CD8-positive, alpha-beta memory T cell (primary cell): ENCODE measurements around the gene SPTBN4. TPM values are rescaled to one million over a fixed set of nuclear protein-coding genes. Genes with fewer than 3 reads are reported as not detected.

Source experiments
- CTCF ChIA-PET: fragments of 350-600 bp; sonication (Branson Sonifier 250); formaldehyde crosslinking; loops from one replicate; lab custom pipeline; 2021; ENCODE audit warnings: antibody characterized with exemption; lab: Charles Lee
- POLR2A ChIA-PET: fragments of 350-600 bp; sonication (Branson Sonifier 250); formaldehyde crosslinking; loops from one replicate; lab custom pipeline; 2021; ENCODE audit warnings: antibody characterized with exemption; lab: Charles Lee
- DNase-seq, 5 donors: peaks; one replicate each; pipeline versions ENCODE4 v3.0.0 to v3.0.0-alpha.2; 2020 to 2022; ENCODE audit warnings: mixed read lengths in 1 of 5
- H3K27ac ChIP-seq: one replicate; pipeline ENCODE4 v1.7.0; 2013; ENCODE audit warnings: low read depth, mild to moderate bottlenecking, low read length, moderate library complexity
- H3K27me3 ChIP-seq: 2 replicates; pipeline ENCODE4 v1.7.0; 2013; ENCODE audit warnings: low read length, mild to moderate bottlenecking; ENCODE audit not compliant: insufficient read depth, poor library complexity, severe bottlenecking
- H3K36me3 ChIP-seq: 2 replicates; pipeline ENCODE4 v1.7.0; 2013; ENCODE audit warnings: mild to moderate bottlenecking, low read length, moderate library complexity; ENCODE audit not compliant: insufficient read depth
- H3K4me1 ChIP-seq: 2 replicates; pipeline ENCODE4 v1.7.0; 2013; ENCODE audit warnings: mild to moderate bottlenecking, low read length, moderate library complexity; ENCODE audit not compliant: insufficient read depth
- H3K4me3 ChIP-seq: 2 replicates; pipeline ENCODE4 v1.7.0; 2013; ENCODE audit warnings: mild to moderate bottlenecking, low read length
- H3K9me3 ChIP-seq: 2 replicates; pipeline ENCODE4 v1.7.0; 2013; ENCODE audit warnings: mild to moderate bottlenecking, low read length
- H3K27ac Mint-ChIP-seq, 8 donors: one replicate each; pipeline ENCODE4 v1.8.0; 2020 to 2021; ENCODE audit warnings: mixed read lengths in 8 of 8, mild to moderate bottlenecking in 6 of 8, inconsistent platforms in 3 of 8, moderate library complexity in 3 of 8
- H3K27me3 Mint-ChIP-seq, 2 donors: one replicate each; pipeline ENCODE4 v1.8.0; 2020 to 2021; ENCODE audit warnings: mixed read lengths in 2 of 2, mild to moderate bottlenecking in 1 of 2, moderate library complexity in 1 of 2
- H3K36me3 Mint-ChIP-seq, 3 donors: one replicate each; pipeline ENCODE4 v1.8.0; 2020 to 2021; ENCODE audit warnings: mixed read lengths in 3 of 3, inconsistent platforms in 1 of 3, mild to moderate bottlenecking in 1 of 3
- H3K4me1 Mint-ChIP-seq, 3 donors: one replicate each; pipeline ENCODE4 v1.8.0; 2020 to 2021; ENCODE audit warnings: mixed read lengths in 3 of 3, inconsistent platforms in 1 of 3, mild to moderate bottlenecking in 1 of 3
- H3K4me3 Mint-ChIP-seq, 7 donors: one replicate each; pipeline ENCODE4 v1.8.0; 2020 to 2021; ENCODE audit warnings: mixed read lengths in 7 of 7, mild to moderate bottlenecking in 6 of 7, moderate library complexity in 4 of 7, inconsistent platforms in 2 of 7
- H3K9me3 Mint-ChIP-seq, 5 donors: one replicate each; pipeline ENCODE4 v1.8.0; 2020 to 2022; ENCODE audit warnings: mixed read lengths in 5 of 5, mild to moderate bottlenecking in 3 of 5, moderate library complexity in 2 of 5, inconsistent platforms in 1 of 5
- polyA plus RNA-seq: library from polyadenylated mRNA; unstranded; fragments of 300-500 nt; fragmentation: Illumina TruSeq; gene quantifications from one replicate; pipeline ENCODE4 v1.2.3, GENCODE V29; 2021
- total RNA-seq, 2 experiments: library from RNA; stranded (reverse); gene quantifications; one replicate each; pipeline ENCODE4 v1.2.3, GENCODE V29; 2021

The SPTBN4 gene
- total and polyA plus RNA-seq, 3 experiments from 2014 or later: 0.49 to 1.2 TPM; not detected in 1

GRCh38 chr19:40608240-40608621, 141.4 kb downstream of the SPTBN4 start:
- POLR2A ChIA-PET: no interaction called here
- Mint-ChIP-seq H3K4me3 (peak overlapping the region in 5 of 7 donors; percentile 1 to 85 (median 30)), H3K4me1 (peaks cover 56 to 94% (median 68%) of the 10 kb centered on the region in 3 donors), H3K27ac (peak overlapping the region in 5 of 8 donors; percentile 33 to 89 (median 87)), H3K27me3 (peaks cover 0 to 1% of the 10 kb centered on the region in 2 donors), H3K9me3 (no peaks in the 10 kb centered on the region), H3K36me3 (peaks cover 0 to 3% (median 0%) of the 10 kb centered on the region in 3 donors)
- CTCF ChIA-PET: interaction anchor here (0.6 to 10.1 kb wide), 2 partner anchors 27 to 31 kb away, joined by 3 to 98 read pairs; no protein-coding TSS in a partner anchor
- H3K27me3 ChIP-seq: no peaks in the 10 kb centered on the region
- no peaks in the 10 kb centered on the region for H3K9me3 ChIP-seq
- H3K4me1 ChIP-seq: peaks cover 68% of the 10 kb centered on the region
- no peaks in the 10 kb centered on the region for H3K36me3 ChIP-seq
- no peak overlapping the region for H3K27ac ChIP-seq
- H3K4me3 ChIP-seq: no peak overlapping the region
- DNase-seq: peak in 1 of 5 donors; percentile 48

GRCh38 chr19:40608957-40609356, 142.2 kb downstream of the SPTBN4 start:
- POLR2A ChIA-PET: interaction anchor here (1.3 to 1.8 kb wide), 2 partner anchors 169 to 655 kb away, joined by 6 to 9 read pairs; partner anchors contain the start of genes HNRNPUL1 and RAB4B
- peak overlapping the region; percentile 70 to 92 (median 83) for H3K4me3 Mint-ChIP-seq
- H3K4me3 ChIP-seq: peak overlapping the region; percentile 61

GRCh38 chr19:40609561-40610395, 143.0 kb downstream of the SPTBN4 start:
- Histone ChIP-seq H3K4me3 (peak overlapping the region; percentile 61), H3K4me1 (peaks cover 61% of the 10 kb centered on the region), H3K27ac (peak overlapping the region; percentile 74), H3K9me3 (no peaks in the 10 kb centered on the region), H3K27me3 (no peaks in the 10 kb centered on the region), H3K36me3 (no peaks in the 10 kb centered on the region)
- Mint-ChIP-seq H3K9me3 (no peaks in the 10 kb centered on the region), H3K36me3 (peaks cover 0 to 7% (median 0%) of the 10 kb centered on the region in 3 donors), H3K4me3 (peak overlapping the region; percentile 70 to 92 (median 83)), H3K4me1 (peaks cover 54 to 94% (median 61%) of the 10 kb centered on the region in 3 donors), H3K27ac (peak overlapping the region; percentile 64 to 99 (median 96)), H3K27me3 (no peaks in the 10 kb centered on the region)
- POLR2A ChIA-PET: interaction anchor here (0.6 to 1.8 kb wide), 6 partner anchors 10 to 1189 kb away, joined by 5 to 9 read pairs (median 6); partner anchors contain the start of genes HNRNPUL1 and RAB4B
- peak; percentile 72 to 85 (median 81) for DNase-seq
- CTCF ChIA-PET: interaction anchor here (0.8 to 1.8 kb wide), 7 partner anchors 9 to 168 kb away, joined by 3 to 8 read pairs (median 5); partner anchors contain the start of genes LTBP4 and RAB4B

More at GRCh38 chr19:40608957-40609356, 142.2 kb downstream of the SPTBN4 start:
- DNase-seq: peak in 1 of 5 donors; percentile 8
- Mint-ChIP-seq H3K4me1 (peaks cover 53 to 94% (median 66%) of the 10 kb centered on the region in 3 donors), H3K9me3 (no peaks in the 10 kb centered on the region), H3K27me3 (peaks cover 0 to 1% of the 10 kb centered on the region in 2 donors), H3K36me3 (peaks cover 0 to 5% (median 0%) of the 10 kb centered on the region in 3 donors), H3K27ac (peak overlapping the region; percentile 64 to 99 (median 96))
- no peaks in the 10 kb centered on the region for H3K27me3 ChIP-seq
- H3K27ac ChIP-seq: peak overlapping the region; percentile 74
- H3K36me3 ChIP-seq: no peaks in the 10 kb centered on the region
- CTCF ChIA-PET: interaction anchor here (1.7 to 1.8 kb wide), 3 partner anchors 8 to 26 kb away, joined by 8 read pairs; partner anchors contain the start of gene LTBP4
- peaks cover 64% of the 10 kb centered on the region for H3K4me1 ChIP-seq
- no peaks in the 10 kb centered on the region for H3K9me3 ChIP-seq

GRCh38 chr19:40610396-40611064, 143.7 kb downstream of the SPTBN4 start:
- POLR2A ChIA-PET: interaction anchor here (0.6 to 1.8 kb wide), 4 partner anchors 11 to 1190 kb away, joined by 5 to 9 read pairs (median 6); partner anchors contain the start of gene RAB4B
- peak overlapping the region; percentile 74 for H3K27ac ChIP-seq
- no peaks in the 10 kb centered on the region for H3K9me3 ChIP-seq
- H3K4me1 Mint-ChIP-seq: peaks cover 55 to 92% (median 60%) of the 10 kb centered on the region in 3 donors
- peak overlapping the region; percentile 64 to 99 (median 96) for H3K27ac Mint-ChIP-seq
- CTCF ChIA-PET: interaction anchor here (0.8 to 1.8 kb wide), 7 partner anchors 10 to 168 kb away, joined by 3 to 8 read pairs (median 5); partner anchors contain the start of genes LTBP4 and RAB4B
- H3K27me3 ChIP-seq: no peaks in the 10 kb centered on the region
- H3K4me3 Mint-ChIP-seq: peak overlapping the region; percentile 70 to 92 (median 83)
- no peaks in the 10 kb centered on the region for H3K27me3 Mint-ChIP-seq
- peaks cover 0 to 7% (median 0%) of the 10 kb centered on the region in 3 donors for H3K36me3 Mint-ChIP-seq
- peaks cover 58% of the 10 kb centered on the region for H3K4me1 ChIP-seq
- H3K9me3 Mint-ChIP-seq: no peaks in the 10 kb centered on the region
- peak overlapping the region; percentile 61 for H3K4me3 ChIP-seq
- DNase-seq: peak; percentile 57 to 80 (median 74)
- H3K36me3 ChIP-seq: no peaks in the 10 kb centered on the region

- peak in 2 of 5 donors; percentile 35 to 60 for DNase-seq
- no peaks in the 10 kb centered on the region for H3K9me3 Mint-ChIP-seq
- ChIA-PET POLR2A (interaction anchor here (1.8 kb wide), 1 partner anchor 167 kb away, joined by 9 read pairs; the partner anchor contains the start of gene RAB4B), CTCF (interaction anchor here (1.8 kb wide), 1 partner anchor 10 kb away, joined by 8 read pairs; no protein-coding TSS in a partner anchor)
- Histone ChIP-seq H3K4me1 (peaks cover 53% of the 10 kb centered on the region), H3K27me3 (no peaks in the 10 kb centered on the region), H3K36me3 (peaks cover 3% of the 10 kb centered on the region), H3K9me3 (no peaks in the 10 kb centered on the region), H3K4me3 (no peak overlapping the region), H3K27ac (peak overlapping the region; percentile 74)
- H3K36me3 Mint-ChIP-seq: peaks cover 0 to 8% (median 2%) of the 10 kb centered on the region in 3 donors
- H3K27ac Mint-ChIP-seq: peak overlapping the region; percentile 64 to 99 (median 96)
- H3K27me3 Mint-ChIP-seq: no peaks in the 10 kb centered on the region
- peak overlapping the region; percentile 70 to 92 (median 83) for H3K4me3 Mint-ChIP-seq
- H3K4me1 Mint-ChIP-seq: peaks cover 52 to 91% (median 55%) of the 10 kb centered on the region in 3 donors
Observed at GRCh38 chr19:40611096-40611495, 144.3 kb downstream of the SPTBN4 start.

GRCh38 chr19:40611900-40612698, 145.3 kb downstream of the SPTBN4 start:
- H3K36me3 Mint-ChIP-seq: peaks cover 0 to 10% (median 2%) of the 10 kb centered on the region in 3 donors
- Histone ChIP-seq H3K27me3 (no peaks in the 10 kb centered on the region), H3K9me3 (no peaks in the 10 kb centered on the region), H3K27ac (no peak overlapping the region), H3K4me3 (no peak overlapping the region), H3K4me1 (peaks cover 52% of the 10 kb centered on the region), H3K36me3 (peaks cover 3% of the 10 kb centered on the region)
- ChIA-PET CTCF (no interaction called here), POLR2A (no interaction called here)
- H3K27me3 Mint-ChIP-seq: no peaks in the 10 kb centered on the region
- H3K4me3 Mint-ChIP-seq: peak overlapping the region; percentile 53 to 98 (median 92)
- H3K27ac Mint-ChIP-seq: peak overlapping the region; percentile 1 to 99 (median 96)
- no peak for DNase-seq
- no peaks in the 10 kb centered on the region for H3K9me3 Mint-ChIP-seq
- peaks cover 52 to 81% (median 53%) of the 10 kb centered on the region in 3 donors for H3K4me1 Mint-ChIP-seq
